ENCODE measurements around the gene CFTR. TPM values are rescaled to one million over a fixed set of nuclear protein-coding genes. Genes with fewer than 3 reads are reported as not detected.

Gene CFTR
- polyA plus RNA-seq, 2 of the 4 experiments (the other 2 are of a cell fraction) = 0.13 to 0.31 TPM

- TF ChIP-seq SREBF2 (IDR thresholded peaks at IDR 0.05) (no peak), EHF (CRISPR knock-in tag; IDR thresholded peaks at IDR 0.05) (no peak)
Observed at GRCh38 chr7:117555260-117555659, 75.4 kb downstream of the CFTR start (continued).

DNA sequence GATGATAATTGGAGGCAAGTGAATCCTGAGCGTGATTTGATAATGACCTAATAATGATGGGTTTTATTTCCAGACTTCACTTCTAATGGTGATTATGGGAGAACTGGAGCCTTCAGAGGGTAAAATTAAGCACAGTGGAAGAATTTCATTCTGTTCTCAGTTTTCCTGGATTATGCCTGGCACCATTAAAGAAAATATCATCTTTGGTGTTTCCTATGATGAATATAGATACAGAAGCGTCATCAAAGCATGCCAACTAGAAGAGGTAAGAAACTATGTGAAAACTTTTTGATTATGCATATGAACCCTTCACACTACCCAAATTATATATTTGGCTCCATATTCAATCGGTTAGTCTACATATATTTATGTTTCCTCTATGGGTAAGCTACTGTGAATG lies 79.6 kb downstream of the CFTR start:
- no peak for DNase-seq (ENCODE audit: low read depth in 1 of 2, low spot score in 1 of 2)
- 75% methylated on average over 3 of the region's 3 CpGs for WGBS (ENCODE audit: missing lambda C conversion rate)
- no peak overlapping the region for H3K4me3 ChIP-seq
- no peak for TF ChIP-seq RCOR1 (IDR thresholded peaks at IDR 0.05; ENCODE audit: low read depth, low read length)
- no peak for TF ChIP-seq HOXB13 (CRISPR knock-in tag; IDR thresholded peaks at IDR 0.05; ENCODE audit: low read depth)
- CTCF ChIA-PET = no interaction called here
- POLR2A ChIA-PET = no interaction called here
- no peak overlapping the region for H3K27ac ChIP-seq
- H3K4me2 ChIP-seq = no peak overlapping the region
- no peaks in the 10 kb centered on the region for H3K4me1 ChIP-seq
- FAIRE-seq = no peak
- no peak for ATAC-seq
- H3K9me3 ChIP-seq = no peaks in the 10 kb centered on the region

DNA sequence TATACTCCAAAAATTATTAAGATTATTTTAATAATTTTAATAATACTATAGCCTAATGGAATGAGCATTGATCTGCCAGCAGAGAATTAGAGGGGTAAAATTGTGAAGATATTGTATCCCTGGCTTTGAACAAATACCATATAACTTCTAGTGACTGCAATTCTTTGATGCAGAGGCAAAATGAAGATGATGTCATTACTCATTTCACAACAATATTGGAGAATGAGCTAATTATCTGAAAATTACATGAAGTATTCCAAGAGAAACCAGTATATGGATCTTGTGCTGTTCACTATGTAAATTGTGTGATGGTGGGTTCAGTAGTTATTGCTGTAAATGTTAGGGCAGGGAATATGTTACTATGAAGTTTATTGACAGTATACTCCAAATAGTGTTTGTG lies 80.2 kb downstream of the CFTR start:
- TF ChIP-seq RAD21 (conservative IDR thresholded peaks at IDR 0.05 in 1 of 2, IDR thresholded peaks at IDR 0.05 in 1 of 2) = no peak
- TF ChIP-seq FOXS1 (CRISPR knock-in tag; IDR thresholded peaks at IDR 0.05) = no peak
- no peak for TF ChIP-seq RARB (CRISPR knock-in tag; IDR thresholded peaks at IDR 0.05)
- TF ChIP-seq RNF2 (IDR thresholded peaks at IDR 0.05; ENCODE audit: borderline replicate concordance, low read depth) = no peak
- no peak for TF ChIP-seq HDAC2 (IDR thresholded peaks at IDR 0.05)
- no peak for TF ChIP-seq TFCP2L1 (CRISPR knock-in tag; IDR thresholded peaks at IDR 0.05)
- no peak for TF ChIP-seq FOSB (CRISPR knock-in tag; IDR thresholded peaks at IDR 0.05)
- no peak for TF ChIP-seq FOSL2 (IDR thresholded peaks at IDR 0.05)
- TF ChIP-seq FOSL2 (CRISPR knock-in tag; IDR thresholded peaks at IDR 0.05) = no peak
- no peak for TF ChIP-seq GATA3 (IDR thresholded peaks at IDR 0.05; ENCODE audit: borderline replicate concordance)
- no peak for TF ChIP-seq ZC3H11A (IDR thresholded peaks at IDR 0.05)
- no peak for TF ChIP-seq RCOR1 (IDR thresholded peaks at IDR 0.05; ENCODE audit: low read depth, low read length)
- no peak for TF ChIP-seq JUN (IDR thresholded peaks at IDR 0.05)
- TF ChIP-seq, protein P1, sequence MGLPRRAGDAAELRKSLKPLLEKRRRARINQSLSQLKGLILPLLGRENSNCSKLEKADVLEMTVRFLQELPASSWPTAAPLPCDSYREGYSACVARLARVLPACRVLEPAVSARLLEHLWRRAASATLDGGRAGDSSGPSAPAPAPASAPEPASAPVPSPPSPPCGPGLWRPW (IDR thresholded peaks at IDR 0.05) = no peak
- ATAC-seq = no peak
- Histone ChIP-seq H3K4me3 (no peak overlapping the region), H3K4me2 (no peak overlapping the region), H3K27ac (no peak overlapping the region), H3K9me3 (no peaks in the 10 kb centered on the region), H3K4me1 (peaks cover 4% of the 10 kb centered on the region; the same call in 2 of the 3 replicates)
- DNase-seq (ENCODE audit: low read depth in 1 of 2, low spot score in 1 of 2) = no peak
- ChIA-PET POLR2A (no interaction called here), CTCF (no interaction called here)
- FAIRE-seq = no peak

DNA sequence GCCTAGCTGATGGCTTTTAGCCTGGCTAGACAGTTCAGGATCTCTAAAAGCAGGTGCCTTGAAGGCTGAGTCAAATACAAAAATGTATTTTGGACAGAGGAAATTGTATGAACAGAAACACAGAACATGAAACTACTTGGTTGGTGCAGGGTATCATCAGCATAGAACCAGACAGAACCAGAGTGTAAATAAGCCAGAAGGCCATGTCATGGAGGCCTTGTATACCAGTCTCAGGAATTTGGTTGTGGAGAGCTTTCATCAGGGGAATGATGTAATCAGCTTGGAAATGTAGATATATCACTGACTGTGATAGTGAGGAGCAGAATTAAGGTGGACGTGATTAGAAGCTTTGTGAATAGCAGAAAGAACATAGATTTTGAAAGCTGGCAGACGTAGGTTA lies 82.9 kb downstream of the CFTR start:
- DNase-seq (ENCODE audit: low read depth in 1 of 2, low spot score in 1 of 2) = no peak
- no peak overlapping the region for H3K27ac ChIP-seq
- 83% methylated on average over 2 of the region's 2 CpGs for WGBS (ENCODE audit: missing lambda C conversion rate)
- no peak for FAIRE-seq
- H3K4me2 ChIP-seq = no peak overlapping the region
- no peak for TF ChIP-seq ZNF302 (CRISPR knock-in tag; IDR thresholded peaks at IDR 0.05)
- no peak for TF ChIP-seq CBX8 (IDR thresholded peaks at IDR 0.05)
- TF ChIP-seq CEBPB (IDR thresholded peaks at IDR 0.05) = no peak
- no peak for TF ChIP-seq POLR2AphosphoS2 (conservative IDR thresholded peaks at IDR 0.05; ENCODE audit: low read length)
- TF ChIP-seq HOXB13 (CRISPR knock-in tag; IDR thresholded peaks at IDR 0.05; ENCODE audit: low read depth) = no peak
- TF ChIP-seq ESRRA (IDR thresholded peaks at IDR 0.05; ENCODE audit: borderline replicate concordance, low read length) = no peak
- no peak for TF ChIP-seq ZSCAN20 (CRISPR knock-in tag; IDR thresholded peaks at IDR 0.05)
- TF ChIP-seq EP300 (IDR thresholded peaks at IDR 0.05) = no peak
- TF ChIP-seq FOXS1 (CRISPR knock-in tag; IDR thresholded peaks at IDR 0.05) = no peak
- TF ChIP-seq, protein P2, sequence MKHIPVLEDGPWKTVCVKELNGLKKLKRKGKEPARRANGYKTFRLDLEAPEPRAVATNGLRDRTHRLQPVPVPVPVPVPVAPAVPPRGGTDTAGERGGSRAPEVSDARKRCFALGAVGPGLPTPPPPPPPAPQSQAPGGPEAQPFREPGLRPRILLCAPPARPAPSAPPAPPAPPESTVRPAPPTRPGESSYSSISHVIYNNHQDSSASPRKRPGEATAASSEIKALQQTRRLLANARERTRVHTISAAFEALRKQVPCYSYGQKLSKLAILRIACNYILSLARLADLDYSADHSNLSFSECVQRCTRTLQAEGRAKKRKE (CRISPR knock-in tag; IDR thresholded peaks at IDR 0.05; ENCODE audit: low read depth) = no peak
- TF ChIP-seq MYC (IDR thresholded peaks at IDR 0.05; ENCODE audit: borderline replicate concordance, low read length) = no peak
- no peak for TF ChIP-seq EHMT2 (IDR thresholded peaks at IDR 0.05; ENCODE audit: low read depth)
- no peak for TF ChIP-seq RNF2 (IDR thresholded peaks at IDR 0.05; ENCODE audit: borderline replicate concordance, low read depth)
- no peak for TF ChIP-seq MAFK (IDR thresholded peaks at IDR 0.05; ENCODE audit: partially characterized antibody)
- TF ChIP-seq HEYL (CRISPR knock-in tag; IDR thresholded peaks at IDR 0.05) = no peak
- no peak for TF ChIP-seq REST (IDR thresholded peaks at IDR 0.05)
- ATAC-seq = no peak
- ChIA-PET POLR2A (no interaction called here), CTCF (interaction anchor here (1.2 kb wide), 1 partner anchor 110 kb away, joined by 4 read pairs; no protein-coding TSS in a partner anchor)
- H3K9me3 ChIP-seq = no peaks in the 10 kb centered on the region
- peaks cover 9% of the 10 kb centered on the region; the same call in 2 of the 3 replicates for H3K4me1 ChIP-seq
- no peak overlapping the region for H3K4me3 ChIP-seq
